LHCN-M2 (cell line): Measurements from ENCODE around the gene ADH1A. TPM values are rescaled to one million over a fixed set of nuclear protein-coding genes. Genes with fewer than 3 reads are reported as not detected.
"Not testable (repeated sequence)": the region's sequence is repeated elsewhere in the genome, so short reads cannot be mapped to it uniquely, and the experiment has no call there.

Source experiments
- DNase-seq: peaks from one replicate; pipeline ENCODE4 v3.0.0-alpha.2; 2012; ENCODE audit warnings: low read depth
- polyA plus RNA-seq: library from polyadenylated mRNA; unstranded; fragments of >200 nt; gene quantifications from one replicate; pipeline ENCODE4 v1.2.1, GENCODE V29; 2012; ENCODE audit warnings: missing spikeins
- total RNA-seq: library from RNA; depleted of rRNA; stranded (reverse); fragments of >200 nt; gene quantifications from 2 replicates; pipeline ENCODE4 v1.2.3, GENCODE V29; 2014; rRNA removed

ADH1A gene
- total RNA-seq, result not detected in 2 replicates
- polyA plus RNA-seq, result not detected

DNA sequence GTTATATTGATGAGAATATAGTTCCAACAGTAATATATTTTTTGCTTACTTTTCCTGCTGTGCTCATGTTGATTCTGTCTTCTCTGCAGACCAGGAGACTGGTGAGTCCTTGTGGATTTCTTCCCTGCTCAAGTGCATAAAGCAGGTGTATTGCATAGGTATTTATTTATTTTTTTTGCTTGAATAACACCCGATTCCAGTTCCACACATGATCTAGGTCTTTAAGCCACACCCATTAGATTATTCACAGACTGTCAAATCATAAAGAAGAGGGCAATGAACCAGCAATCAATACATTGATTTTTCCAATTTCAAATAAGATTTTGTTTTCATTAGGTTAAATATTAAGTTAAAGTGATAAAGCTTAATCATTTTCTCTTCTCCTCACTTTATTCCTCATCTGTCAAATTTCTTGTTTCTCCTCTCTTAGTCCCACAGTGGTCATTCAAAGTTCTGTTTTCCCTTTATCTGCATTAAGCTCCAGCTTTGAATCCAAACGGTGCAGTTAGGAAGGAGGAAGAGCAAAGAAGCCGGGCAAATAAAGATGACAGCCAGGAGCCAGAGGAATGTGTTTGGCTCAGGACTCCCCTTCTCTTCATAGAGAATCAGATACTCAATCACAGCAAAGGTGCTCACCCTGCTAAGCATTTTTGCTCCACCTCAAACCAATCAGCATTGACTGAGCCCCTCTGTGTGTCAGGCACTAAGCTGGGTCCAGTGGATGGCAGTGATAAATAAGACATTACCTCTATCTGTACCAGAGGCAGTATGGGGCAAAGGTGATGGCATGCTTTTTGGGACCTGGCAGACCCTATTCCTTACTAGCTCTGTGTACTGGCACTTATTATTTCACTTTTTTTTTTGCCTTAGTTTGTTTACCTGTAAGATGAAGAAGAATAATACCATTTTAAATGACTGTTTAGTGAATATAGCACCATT is at the start of gene ADH1A:
Gene ADH1A (minus strand): TSS at position 138 of the 939 bp plus-strand sequence. CDS start 71 bp downstream, at position 67.
- no peak for DNase-seq

DNA sequence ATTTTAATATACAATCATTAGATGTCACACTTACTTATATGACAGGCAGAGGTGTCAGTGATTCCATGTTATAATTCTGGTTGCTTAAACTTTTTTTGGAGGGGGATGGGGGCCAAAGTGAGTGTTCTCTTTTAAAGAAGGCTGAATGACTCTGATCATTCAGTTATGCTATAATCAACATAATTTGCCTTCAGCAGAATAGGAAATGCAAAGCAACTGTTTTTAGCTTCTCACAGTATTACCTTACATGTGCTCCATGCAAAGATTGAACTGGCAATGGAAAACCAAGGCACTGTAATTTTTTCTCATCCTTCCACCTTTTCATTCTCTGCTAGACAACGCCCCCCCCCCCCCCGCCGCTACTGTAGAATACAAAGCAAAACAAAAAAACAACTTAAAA is 48.4 kb upstream of the ADH1A start:
- no peak for DNase-seq

GRCh38 chr4:99336553-99336952 is 45.8 kb upstream of the ADH1A start:
- no peak for DNase-seq

- no peak for DNase-seq
Observed at GRCh38 chr4:99334880-99335279, 44.1 kb upstream of the ADH1A start.

DNA sequence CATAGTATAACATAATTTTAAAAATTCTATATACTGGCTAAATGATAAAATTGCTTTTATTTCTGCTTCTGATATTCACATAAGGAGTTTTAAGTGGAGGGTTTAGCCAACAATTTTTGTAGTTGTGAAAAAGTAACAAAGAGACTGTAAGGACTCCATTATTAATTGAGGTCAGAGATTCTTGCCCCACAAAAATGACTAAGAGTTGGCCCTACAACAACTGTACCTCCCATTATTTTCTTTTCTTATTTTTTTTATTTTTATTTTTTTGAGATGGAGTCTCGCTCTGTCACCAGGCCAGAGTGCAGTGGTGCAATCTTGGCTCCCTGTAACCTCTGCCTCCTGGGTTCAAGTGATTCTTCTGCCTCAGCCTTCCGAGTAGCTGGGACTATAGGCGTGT is 39.9 kb upstream of the ADH1A start:
- no peak for DNase-seq

DNA sequence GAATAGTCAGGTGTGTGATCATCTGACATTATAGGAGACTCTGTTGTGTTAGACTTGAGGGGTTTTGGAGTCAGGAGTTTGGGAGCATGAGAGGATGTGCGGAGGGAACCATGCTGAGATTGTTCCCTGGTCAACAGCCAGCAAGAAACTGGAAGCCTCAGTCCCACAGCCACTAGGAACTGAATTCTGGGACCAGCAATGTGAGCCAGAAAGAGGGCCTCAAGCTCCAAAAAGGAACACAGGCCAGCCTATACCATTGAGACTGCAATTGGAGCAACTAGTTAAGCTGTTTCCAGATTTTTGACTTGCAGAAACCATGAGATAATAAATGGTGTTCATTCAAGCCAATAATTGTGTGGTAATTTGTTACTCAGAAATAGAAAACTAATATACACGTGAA is 39.1 kb upstream of the ADH1A start:
- DNase-seq, result no peak

- DNase-seq, result peak; percentile 35
Observed at GRCh38 chr4:99324979-99325378, 34.2 kb upstream of the ADH1A start.

- no peak for DNase-seq
Observed at GRCh38 chr4:99324361-99324760, 33.6 kb upstream of the ADH1A start.

- DNase-seq, result no peak
Observed at GRCh38 chr4:99323756-99324155, 33.0 kb upstream of the ADH1A start.

- no peak for DNase-seq
Observed at GRCh38 chr4:99321241-99322191, 30.7 kb upstream of the ADH1A start, which contains the start of gene ADH1B. Gene ADH1B, minus strand, starts transcription at chr4:99321401. Its CDS starts 70 bp downstream, at chr4:99321331.

- DNase-seq, result not testable (repeated sequence)
Observed at GRCh38 chr4:99317811-99318210, 27.0 kb upstream of the ADH1A start.

DNA sequence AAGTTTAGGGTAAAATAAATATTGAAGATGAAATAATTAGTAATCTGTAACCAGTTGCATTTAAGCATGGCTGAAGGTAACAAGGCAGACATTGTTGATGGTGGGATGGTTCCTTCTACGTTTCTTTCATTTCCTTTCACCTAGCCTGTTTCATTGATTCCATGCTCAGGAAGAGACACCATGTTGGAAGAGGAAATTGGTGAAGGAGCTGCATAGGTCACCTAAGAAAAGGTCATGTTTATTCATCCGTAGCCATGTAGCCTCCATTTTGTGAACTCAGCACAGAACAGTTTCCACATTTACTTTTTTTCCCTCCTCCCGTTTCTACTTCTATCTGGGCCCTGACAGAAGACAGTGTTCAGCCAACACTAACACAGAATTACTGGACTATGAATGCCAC is 26.6 kb upstream of the ADH1A start:
- DNase-seq, result no peak

- DNase-seq, result no peak
Observed at GRCh38 chr4:99315839-99316238, 25.1 kb upstream of the ADH1A start.

DNA sequence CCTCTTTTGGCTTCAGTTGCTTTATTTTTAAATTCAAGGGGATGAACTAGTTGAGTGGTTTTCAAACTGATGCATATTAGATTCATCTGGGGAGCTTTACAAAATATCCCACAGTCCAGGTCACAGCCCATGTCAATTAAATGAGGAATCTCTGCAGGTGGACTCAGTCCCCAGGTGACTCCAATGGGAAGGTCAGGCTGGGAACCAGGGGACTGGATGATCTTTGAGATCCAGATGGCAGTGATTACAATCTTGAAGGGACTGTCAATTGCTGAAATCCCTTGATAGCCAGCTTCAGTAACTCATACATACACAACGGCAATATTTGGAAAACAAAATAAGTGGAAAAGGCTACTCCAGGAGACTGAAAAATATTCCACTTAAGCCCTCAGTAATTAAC is 23.4 kb upstream of the ADH1A start:
- no peak for DNase-seq

GRCh38 chr4:99310389-99310788 is 19.6 kb upstream of the ADH1A start:
- DNase-seq, result no peak

GRCh38 chr4:99305638-99306400 is 15.0 kb upstream of the ADH1A start:
- no peak for DNase-seq

DNA sequence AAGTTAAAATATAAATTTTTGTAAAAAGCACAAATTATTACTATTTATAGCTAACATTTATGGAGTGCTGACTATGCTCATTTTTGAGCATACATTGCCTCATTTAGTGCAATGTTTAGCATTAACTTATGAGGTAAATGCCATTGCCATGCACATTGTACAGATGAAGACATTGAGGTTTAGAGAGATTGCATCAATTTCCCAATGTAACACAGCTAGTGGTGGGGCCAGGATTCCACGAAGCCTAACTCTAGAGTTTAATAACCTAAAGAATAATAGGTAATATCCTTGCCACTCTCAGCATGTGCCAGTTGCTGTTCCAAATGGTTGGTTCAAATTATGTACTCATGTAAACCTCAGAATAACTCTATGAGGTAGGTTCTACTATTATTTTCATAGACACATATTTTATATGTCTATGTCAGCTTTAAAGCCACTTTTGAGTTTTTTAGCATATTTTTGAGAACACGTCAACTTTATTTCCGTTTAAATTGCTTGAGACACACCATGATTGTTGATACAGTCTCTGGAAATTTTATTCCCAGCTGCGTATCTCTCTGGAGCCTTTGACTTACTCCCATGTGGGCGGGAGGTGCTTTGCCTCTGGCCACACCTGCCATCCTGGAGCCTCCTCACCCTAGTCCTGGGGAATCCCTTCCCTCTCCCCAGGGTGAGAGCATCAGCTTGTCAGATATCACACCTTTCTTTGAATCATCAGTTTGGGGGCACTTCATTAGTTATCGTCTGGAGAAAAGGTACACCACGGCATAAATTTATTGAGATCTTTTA is 10.8 kb upstream of the ADH1A start:
- DNase-seq, result no peak

GRCh38 chr4:99300934-99301333 is 10.1 kb upstream of the ADH1A start:
- peak; percentile 74 for DNase-seq

GRCh38 chr4:99293357-99293756 is 2.6 kb upstream of the ADH1A start:
- DNase-seq, result no peak

- DNase-seq, result no peak
Observed at GRCh38 chr4:99285387-99285786, 5.4 kb downstream of the ADH1A start.
